Upper lobe of right lung (tissue), 1 donor: ENCODE results near the gene MAST3. TPM values are rescaled to one million over a fixed set of nuclear protein-coding genes. Genes with fewer than 3 reads are reported as not detected.
A peak's percentile ranks its signal among the peaks of the same experiment; 100 is the strongest.

ENCODE experiments used
- ATAC-seq: fragments of 200-7000 bp; cut with Tn5 transposase; one replicate; pipeline ENCODE4 v1.9.1; 2020; ENCODE audit warnings: mild to moderate bottlenecking, moderate library complexity
- DNase-seq: peaks from one replicate; pipeline ENCODE4 v3.0.0-alpha.2; 2020
- H3K27ac ChIP-seq: fragments of 200-600 bp; one replicate; pipeline ENCODE4 v1.8.0; 2022
- H3K27me3 ChIP-seq: fragments of 200-600 bp; one replicate; pipeline ENCODE4 v1.8.0; 2022; ENCODE audit warnings: mild to moderate bottlenecking
- H3K36me3 ChIP-seq: fragments of 200-600 bp; one replicate; pipeline ENCODE4 v1.8.0; 2022
- H3K4me1 ChIP-seq: fragments of 200-600 bp; one replicate; pipeline ENCODE4 v1.8.0; 2022
- H3K4me3 ChIP-seq: fragments of 200-600 bp; one replicate; pipeline ENCODE4 v1.8.0; 2022; ENCODE audit warnings: mild to moderate bottlenecking
- H3K9me3 ChIP-seq: fragments of 200-600 bp; one replicate; pipeline ENCODE4 v1.8.0; 2022
- intact Hi-C: fragments of 100-400 bp; cut with DNase I; formaldehyde crosslinking; loops from one replicate; pipeline ENCODE4 v1.11.0; 2022
- total RNA-seq: library from RNA; stranded (reverse); fragmentation: NEBNext Ultra II Directional; extraction: Animal tissue kit (Norgen Biotek cat#: 25700); gene quantifications from one replicate; pipeline ENCODE4 v1.2.1, GENCODE V29; 2021
- TF ChIP-seq, protein P1 (sequence below): fragments of 200-600 bp; IDR thresholded peaks from one replicate; pipeline ENCODE4 v1.8.0; 2022; ENCODE audit warnings: antibody characterized with exemption
- donor health status: DM: no; HTN: yes; CAD: no; lungs with severe emphysema.

The MAST3 gene
- total RNA-seq, 1 donor from 2014 or later = 23.1 TPM

DNA sequence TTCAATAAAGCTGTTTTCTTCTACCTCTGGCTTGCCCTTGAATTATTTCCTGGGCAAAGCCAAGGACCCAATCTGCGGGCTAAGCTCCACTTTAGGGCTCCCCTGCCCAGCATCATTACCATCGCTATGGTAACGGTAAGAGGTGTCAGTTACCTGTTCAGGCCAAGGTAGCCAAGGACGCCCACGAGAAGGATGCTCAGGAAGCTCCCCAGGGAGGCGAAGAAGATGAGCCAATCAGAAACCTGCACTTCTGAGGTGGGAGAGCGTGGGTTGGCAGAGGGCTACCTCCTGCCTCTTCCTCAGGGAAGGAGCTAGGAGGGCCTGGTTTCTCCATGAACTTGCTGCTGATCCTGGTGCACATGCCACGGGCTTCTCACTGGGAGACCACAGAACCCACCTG, 35.5 kb upstream of the MAST3 start:
- Histone ChIP-seq H3K4me1 (peaks cover 14% of the 10 kb centered on the region), H3K27ac (no peak overlapping the region), H3K9me3 (no peaks in the 10 kb centered on the region), H3K4me3 (no peak overlapping the region), H3K27me3 (no peaks in the 10 kb centered on the region), H3K36me3 (no peaks in the 10 kb centered on the region)
- ATAC-seq (no peak), DNase-seq (no peak)
- intact Hi-C loops = no loop called here
- TF ChIP-seq, protein P1, sequence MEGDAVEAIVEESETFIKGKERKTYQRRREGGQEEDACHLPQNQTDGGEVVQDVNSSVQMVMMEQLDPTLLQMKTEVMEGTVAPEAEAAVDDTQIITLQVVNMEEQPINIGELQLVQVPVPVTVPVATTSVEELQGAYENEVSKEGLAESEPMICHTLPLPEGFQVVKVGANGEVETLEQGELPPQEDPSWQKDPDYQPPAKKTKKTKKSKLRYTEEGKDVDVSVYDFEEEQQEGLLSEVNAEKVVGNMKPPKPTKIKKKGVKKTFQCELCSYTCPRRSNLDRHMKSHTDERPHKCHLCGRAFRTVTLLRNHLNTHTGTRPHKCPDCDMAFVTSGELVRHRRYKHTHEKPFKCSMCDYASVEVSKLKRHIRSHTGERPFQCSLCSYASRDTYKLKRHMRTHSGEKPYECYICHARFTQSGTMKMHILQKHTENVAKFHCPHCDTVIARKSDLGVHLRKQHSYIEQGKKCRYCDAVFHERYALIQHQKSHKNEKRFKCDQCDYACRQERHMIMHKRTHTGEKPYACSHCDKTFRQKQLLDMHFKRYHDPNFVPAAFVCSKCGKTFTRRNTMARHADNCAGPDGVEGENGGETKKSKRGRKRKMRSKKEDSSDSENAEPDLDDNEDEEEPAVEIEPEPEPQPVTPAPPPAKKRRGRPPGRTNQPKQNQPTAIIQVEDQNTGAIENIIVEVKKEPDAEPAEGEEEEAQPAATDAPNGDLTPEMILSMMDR = no peak

DNA sequence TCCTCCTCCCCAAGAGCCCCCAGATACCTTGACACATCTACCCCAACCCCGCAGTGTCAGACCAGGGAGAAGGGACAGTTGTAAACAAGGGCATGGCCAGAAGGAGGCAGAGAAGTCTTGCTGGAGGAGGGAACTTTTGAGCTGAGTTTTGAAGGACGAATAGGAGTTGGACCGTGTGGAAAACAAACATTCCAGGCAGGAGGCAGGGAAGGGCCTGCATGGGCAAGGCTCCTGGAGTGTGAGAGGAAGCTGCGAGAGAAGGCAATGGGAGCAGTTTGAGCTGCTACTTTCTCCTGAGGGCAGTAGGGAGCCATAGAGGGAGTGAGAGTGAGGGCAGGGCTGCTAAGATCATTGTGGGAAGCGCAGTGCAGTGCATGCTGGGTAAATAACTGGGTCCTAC, 34.1 kb upstream of the MAST3 start:
- intact Hi-C loops = no loop called here
- Histone ChIP-seq H3K9me3 (no peaks in the 10 kb centered on the region), H3K27me3 (no peaks in the 10 kb centered on the region), H3K27ac (no peak overlapping the region), H3K4me1 (peaks cover 4% of the 10 kb centered on the region), H3K36me3 (no peaks in the 10 kb centered on the region), H3K4me3 (no peak overlapping the region)
- TF ChIP-seq, protein P1 = no peak
- ATAC-seq (no peak), DNase-seq (no peak)

DNA sequence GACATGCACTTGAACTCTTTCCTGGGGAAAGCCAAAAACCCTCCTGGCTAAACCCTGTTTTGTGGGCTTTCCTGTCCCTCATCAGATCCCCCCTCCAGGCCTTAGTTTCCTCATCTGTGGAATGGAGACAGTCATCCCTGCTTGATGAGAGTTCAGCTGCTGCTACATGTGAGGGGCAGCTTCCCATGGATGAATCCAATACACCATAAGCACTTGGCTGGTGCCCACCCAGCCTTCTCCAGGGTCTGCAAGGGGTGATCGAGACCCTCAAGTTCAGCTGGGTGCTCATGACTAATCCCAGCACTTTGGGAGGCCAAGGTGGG, 32.4 kb upstream of the MAST3 start:
- ATAC-seq (no peak), DNase-seq (no peak)
- Histone ChIP-seq H3K4me1 (no peaks in the 10 kb centered on the region), H3K9me3 (no peaks in the 10 kb centered on the region), H3K36me3 (no peaks in the 10 kb centered on the region), H3K27me3 (no peaks in the 10 kb centered on the region), H3K27ac (no peak overlapping the region), H3K4me3 (no peak overlapping the region)
- intact Hi-C loops = no loop called here
- TF ChIP-seq, protein P1 = no peak

DNA sequence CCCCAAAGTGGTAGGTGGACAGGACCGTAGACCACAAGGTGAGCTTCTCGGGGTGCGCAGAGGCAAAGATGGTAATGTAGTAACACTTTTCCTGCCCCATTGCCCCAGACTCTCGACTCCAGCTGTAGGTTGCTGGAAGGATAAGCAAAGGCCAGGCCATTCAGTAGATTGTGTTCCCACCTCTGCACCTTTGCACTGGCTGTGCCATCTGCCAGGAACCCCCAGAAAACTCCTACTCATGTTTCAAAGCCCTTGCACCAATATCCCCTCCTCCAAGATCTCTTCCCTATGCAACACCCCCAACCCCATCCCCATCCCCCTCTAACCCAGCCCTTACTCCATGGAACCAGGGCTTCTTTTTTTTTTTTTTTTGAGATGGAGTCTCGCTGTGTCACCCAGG, 29.2 kb upstream of the MAST3 start:
- TF ChIP-seq, protein P1 = no peak
- intact Hi-C loops = no loop called here
- ATAC-seq (no peak), DNase-seq (no peak)
- no peak overlapping the region for H3K4me3 ChIP-seq
- H3K27ac ChIP-seq = no peak overlapping the region
- H3K36me3 ChIP-seq = no peaks in the 10 kb centered on the region
- H3K9me3 ChIP-seq = no peaks in the 10 kb centered on the region
- H3K27me3 ChIP-seq = no peaks in the 10 kb centered on the region
- H3K4me1 ChIP-seq = no peaks in the 10 kb centered on the region

DNA sequence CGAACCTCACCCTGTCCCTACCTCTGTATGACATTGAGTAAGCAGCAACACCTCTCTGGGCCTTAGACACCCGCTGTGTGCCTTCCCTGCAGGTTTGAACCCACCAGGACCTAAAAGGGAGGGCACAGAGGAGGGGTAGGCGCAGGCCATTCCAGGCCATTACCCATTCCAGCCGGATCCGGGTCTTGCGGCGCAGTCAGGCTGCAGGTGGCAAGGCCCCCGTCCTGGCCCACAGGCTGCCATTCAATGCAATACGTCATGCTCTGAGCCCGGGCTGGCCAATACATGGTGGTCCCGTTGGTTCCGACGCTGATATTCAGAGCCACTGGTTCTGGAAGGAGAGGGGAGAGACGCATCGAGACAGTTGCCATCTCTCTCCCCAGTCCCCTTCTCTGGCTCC, 28.2 kb upstream of the MAST3 start:
- DNase-seq (no peak), ATAC-seq (no peak)
- intact Hi-C loops = no loop called here
- Histone ChIP-seq H3K27ac (no peak overlapping the region), H3K4me3 (no peak overlapping the region), H3K27me3 (no peaks in the 10 kb centered on the region), H3K9me3 (no peaks in the 10 kb centered on the region), H3K36me3 (no peaks in the 10 kb centered on the region), H3K4me1 (no peaks in the 10 kb centered on the region)
- TF ChIP-seq, protein P1 = no peak

DNA sequence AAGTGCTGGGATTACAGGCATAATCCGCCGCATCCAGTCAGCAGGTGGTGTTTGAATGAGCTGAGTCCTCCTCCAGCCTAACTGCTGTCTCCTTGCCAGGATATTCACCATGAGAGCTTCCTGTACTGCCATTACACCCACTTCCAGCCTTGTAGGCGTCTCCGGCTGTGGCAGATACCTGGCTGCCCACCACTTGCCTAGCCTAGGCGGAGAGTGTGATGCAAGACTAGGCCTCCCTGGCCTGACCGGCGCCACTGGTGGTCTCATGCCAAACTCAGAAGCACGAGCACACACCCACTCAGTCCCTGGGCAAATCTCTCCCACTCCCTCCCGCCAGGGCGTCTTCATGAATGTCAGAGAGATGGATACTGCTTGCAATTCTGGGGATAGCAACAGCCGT, 27.4 kb upstream of the MAST3 start:
- no peak overlapping the region for H3K27ac ChIP-seq
- no peaks in the 10 kb centered on the region for H3K9me3 ChIP-seq
- intact Hi-C loops = no loop called here
- DNase-seq = no peak
- H3K4me3 ChIP-seq = no peak overlapping the region
- TF ChIP-seq, protein P1 = no peak
- ATAC-seq = peak; percentile 64
- no peaks in the 10 kb centered on the region for H3K36me3 ChIP-seq
- H3K27me3 ChIP-seq = no peaks in the 10 kb centered on the region
- H3K4me1 ChIP-seq = no peaks in the 10 kb centered on the region
